Gastrocnemius medialis (tissue), 4 donors: ENCODE measurements around the gene ATP9A. TPM values are rescaled to one million over a fixed set of nuclear protein-coding genes. Genes with fewer than 3 reads are reported as not detected.

Experiments used
- ATAC-seq, 2 donors: fragments of 150-250 bp; one replicate each; pipeline ENCODE4 v1.9.1; 2016
- DNase-seq, 2 donors: peaks; one replicate each; pipeline ENCODE4 v3.0.0-alpha.2; 2019
- H3K27ac ChIP-seq, 4 donors: fragments of 200-600 bp; sonication (generic); 1 replicate in 1 of 4; 2 replicates in 3 of 4; pipeline ENCODE4 v1.5.1; 2016 to 2018; ENCODE audit warnings: mild to moderate bottlenecking in 2 of 4, moderate library complexity in 1 of 4
- H3K27me3 ChIP-seq, 3 donors: fragments of 200-600 bp; sonication (generic) in 2 of 3; 1 replicate in 1 of 3; 2 replicates in 2 of 3; pipeline versions ENCODE4 v1.5.1 to v1.6.0; 2016 to 2019; ENCODE audit warnings: mild to moderate bottlenecking in 1 of 3, moderate library complexity in 1 of 3
- H3K36me3 ChIP-seq, 2 donors: fragments of 200-600 bp; sonication (generic) in 1 of 2; one replicate each; pipeline ENCODE4 v1.5.1; 2017 to 2018
- H3K4me1 ChIP-seq, 2 donors: fragments of 200-600 bp; sonication (generic) in 1 of 2; one replicate each; pipeline ENCODE4 v1.5.1; 2016 to 2017; ENCODE audit warnings: mild to moderate bottlenecking in 2 of 2
- H3K4me3 ChIP-seq, 4 donors: fragments of 200-600 bp; sonication (generic) in 3 of 4; 1 replicate in 1 of 4; 2 replicates in 3 of 4; pipeline ENCODE4 v1.5.1; 2016 to 2019; ENCODE audit warnings: mild to moderate bottlenecking in 2 of 4
- H3K9me3 ChIP-seq, 3 donors: fragments of 200-600 bp; sonication (generic) in 2 of 3; 1 replicate in 1 of 3; 2 replicates in 2 of 3; pipeline ENCODE4 v1.5.1; 2016 to 2019
- POLR2A ChIP-seq, 2 donors: fragments of 450-650 bp; IDR thresholded peaks; one replicate each; pipeline ENCODE4 v1.6.1; 2017; ENCODE audit warnings: antibody characterized with exemption in 2 of 2, mild to moderate bottlenecking in 2 of 2, moderate library complexity in 2 of 2
- in situ Hi-C, 4 donors: fragments of 200-750 bp; cut with MboI; loops; one replicate each; pipeline versions ENCODE4 v1.15.0 to v1.8.0; 2017; ENCODE audit warnings: low sequenced_read_pairs in 4 of 4
- intact Hi-C: fragments of 100-400 bp; cut with DNase I; formaldehyde crosslinking; loops from one replicate; pipeline ENCODE4 v1.15.1; 2023; ENCODE audit warnings: low total_unique reads
- total RNA-seq, 4 donors: library from RNA; depleted of rRNA; stranded (reverse); fragments of >200 nt; gene quantifications; one replicate each; pipeline versions ENCODE4 v1.1.0 to v1.2.3, GENCODE V29; 2016
- TF ChIP-seq, protein P1 (sequence below), 5 experiments: fragments of 450-650 bp in 3 of 5; fragments of 200-600 bp in 2 of 5; sonication (generic) in 2 of 5; IDR thresholded peaks in 4 of 5; conservative IDR thresholded peaks in 1 of 5; 1 replicate in 4 of 5; 2 replicates in 1 of 5; pipeline ENCODE4 v1.5.1; 2016 to 2019; ENCODE audit warnings: antibody characterized with exemption in 5 of 5, mild to moderate bottlenecking in 3 of 5, moderate library complexity in 3 of 5

Gene ATP9A
- total RNA-seq, 4 donors from 2014 or later = 11.8 to 34.8 (median 20.8) TPM

DNA sequence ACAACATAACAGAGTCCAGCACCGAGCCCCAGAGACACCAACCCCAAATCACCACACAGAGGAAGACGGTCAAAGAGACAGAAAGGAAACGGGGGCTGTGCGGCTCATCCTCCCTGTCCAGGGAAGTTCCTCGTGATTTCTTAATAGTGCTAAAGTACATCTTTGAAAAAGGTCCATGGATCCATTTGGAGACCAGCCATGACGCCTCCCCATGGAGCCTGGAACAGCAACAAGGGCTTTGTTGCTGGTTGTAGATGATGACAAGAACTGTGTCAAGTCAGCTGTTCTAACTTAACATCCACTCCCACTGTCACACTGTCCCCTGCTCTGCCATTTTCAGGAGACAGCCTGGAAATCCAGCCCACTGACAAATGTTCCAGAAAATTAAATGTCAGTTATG is 99.7 kb downstream of the ATP9A start:
- Histone ChIP-seq H3K27ac (no peak overlapping the region), H3K27me3 (no peaks in the 10 kb centered on the region), H3K4me3 (no peak overlapping the region), H3K4me1 (no peaks in the 10 kb centered on the region), H3K9me3 (no peaks in the 10 kb centered on the region), H3K36me3 (peaks cover 0 to 35% of the 10 kb centered on the region in 2 donors)
- TF ChIP-seq, protein P1, sequence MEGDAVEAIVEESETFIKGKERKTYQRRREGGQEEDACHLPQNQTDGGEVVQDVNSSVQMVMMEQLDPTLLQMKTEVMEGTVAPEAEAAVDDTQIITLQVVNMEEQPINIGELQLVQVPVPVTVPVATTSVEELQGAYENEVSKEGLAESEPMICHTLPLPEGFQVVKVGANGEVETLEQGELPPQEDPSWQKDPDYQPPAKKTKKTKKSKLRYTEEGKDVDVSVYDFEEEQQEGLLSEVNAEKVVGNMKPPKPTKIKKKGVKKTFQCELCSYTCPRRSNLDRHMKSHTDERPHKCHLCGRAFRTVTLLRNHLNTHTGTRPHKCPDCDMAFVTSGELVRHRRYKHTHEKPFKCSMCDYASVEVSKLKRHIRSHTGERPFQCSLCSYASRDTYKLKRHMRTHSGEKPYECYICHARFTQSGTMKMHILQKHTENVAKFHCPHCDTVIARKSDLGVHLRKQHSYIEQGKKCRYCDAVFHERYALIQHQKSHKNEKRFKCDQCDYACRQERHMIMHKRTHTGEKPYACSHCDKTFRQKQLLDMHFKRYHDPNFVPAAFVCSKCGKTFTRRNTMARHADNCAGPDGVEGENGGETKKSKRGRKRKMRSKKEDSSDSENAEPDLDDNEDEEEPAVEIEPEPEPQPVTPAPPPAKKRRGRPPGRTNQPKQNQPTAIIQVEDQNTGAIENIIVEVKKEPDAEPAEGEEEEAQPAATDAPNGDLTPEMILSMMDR (IDR thresholded peaks at IDR 0.05 in 4 of 5, conservative IDR thresholded peaks at IDR 0.05 in 1 of 5) = no peak
- no peak for TF ChIP-seq POLR2A (IDR thresholded peaks at IDR 0.05)
- no peak for DNase-seq
- in situ Hi-C loops = no loop called here
- intact Hi-C loops = no loop called here
- ATAC-seq = no peak

DNA sequence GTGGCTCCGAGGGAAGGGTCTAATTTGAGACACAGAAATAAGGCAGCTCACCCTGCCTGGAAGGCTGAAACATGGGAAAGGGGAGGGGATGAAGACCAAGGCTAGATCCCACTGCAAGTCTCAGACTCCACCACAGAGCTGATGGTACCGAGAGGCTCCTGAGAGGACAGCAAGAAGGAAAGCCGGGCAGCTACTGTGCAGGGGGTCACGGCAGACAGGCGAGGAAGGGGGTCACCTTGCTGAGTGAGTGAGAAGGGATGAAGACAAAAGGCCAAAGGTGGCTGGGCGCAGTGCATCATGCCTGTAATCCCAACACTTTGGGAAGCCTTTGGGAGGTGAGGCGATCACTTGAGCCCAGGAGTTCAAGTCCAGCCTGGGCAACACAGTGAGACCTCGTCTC is 100.7 kb downstream of the ATP9A start:
- Histone ChIP-seq H3K27ac (no peak overlapping the region), H3K9me3 (no peaks in the 10 kb centered on the region), H3K36me3 (peaks cover 0 to 31% of the 10 kb centered on the region in 2 donors), H3K4me3 (no peak overlapping the region), H3K4me1 (no peaks in the 10 kb centered on the region), H3K27me3 (no peaks in the 10 kb centered on the region)
- in situ Hi-C loops = no loop called here
- DNase-seq (no peak), ATAC-seq (no peak)
- intact Hi-C loops = no loop called here
- TF ChIP-seq, protein P1 (IDR thresholded peaks at IDR 0.05 in 4 of 5, conservative IDR thresholded peaks at IDR 0.05 in 1 of 5) = no peak

DNA sequence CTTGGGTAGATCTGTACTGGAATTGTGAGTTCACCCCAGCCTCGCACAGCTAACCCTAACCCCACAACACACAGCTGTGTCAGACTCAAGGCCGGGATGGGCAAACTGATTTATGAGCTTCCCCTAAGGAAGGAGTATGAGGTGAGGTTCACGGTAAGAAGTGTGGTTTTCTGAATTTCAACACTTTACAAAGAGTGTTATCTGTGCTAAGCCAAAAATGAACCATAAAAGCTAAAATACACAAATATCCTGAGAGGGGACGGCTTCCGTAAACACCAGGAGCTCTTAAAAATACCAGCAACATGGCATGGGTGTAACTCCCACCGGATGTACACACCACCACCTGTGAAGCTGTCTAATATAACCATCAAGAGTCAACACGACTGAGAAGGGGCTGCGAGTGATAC is 101.2 kb downstream of the ATP9A start:
- no peaks in the 10 kb centered on the region for H3K27me3 ChIP-seq
- H3K9me3 ChIP-seq = no peaks in the 10 kb centered on the region
- no peak overlapping the region for H3K4me3 ChIP-seq
- no peak overlapping the region for H3K27ac ChIP-seq
- H3K36me3 ChIP-seq = peaks cover 0 to 31% of the 10 kb centered on the region in 2 donors
- H3K4me1 ChIP-seq = no peaks in the 10 kb centered on the region
- in situ Hi-C loops (no loop called here), intact Hi-C loops (no loop called here)
- TF ChIP-seq POLR2A (IDR thresholded peaks at IDR 0.05) = no peak
- TF ChIP-seq, protein P1 (IDR thresholded peaks at IDR 0.05 in 4 of 5, conservative IDR thresholded peaks at IDR 0.05 in 1 of 5) = no peak
- ATAC-seq (no peak), DNase-seq (no peak)

DNA sequence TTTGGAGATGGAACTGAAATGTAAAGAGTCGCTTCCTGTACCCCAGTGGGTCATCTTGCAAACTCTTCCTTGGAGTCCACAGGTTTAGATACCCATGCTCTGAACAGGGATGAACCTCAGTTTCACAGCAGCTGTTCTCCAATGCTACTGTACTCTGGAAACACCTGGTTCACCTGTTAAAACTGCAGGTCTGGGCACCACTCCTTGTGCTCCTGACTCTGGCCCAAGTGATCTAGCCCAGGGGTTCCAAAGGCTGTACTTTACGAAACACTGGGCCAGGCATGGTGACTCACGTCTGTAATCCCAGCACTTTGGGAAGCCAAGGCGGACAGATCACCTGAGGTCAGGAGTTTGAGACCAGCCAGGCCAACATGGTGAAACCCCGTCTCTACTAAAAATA is 102.1 kb downstream of the ATP9A start:
- Histone ChIP-seq H3K27ac (no peak overlapping the region), H3K36me3 (peaks cover 0 to 31% of the 10 kb centered on the region in 2 donors), H3K4me1 (no peaks in the 10 kb centered on the region), H3K9me3 (no peaks in the 10 kb centered on the region), H3K4me3 (no peak overlapping the region), H3K27me3 (no peaks in the 10 kb centered on the region)
- intact Hi-C loops = no loop called here
- in situ Hi-C loops = no loop called here
- ATAC-seq = no peak
- no peak for DNase-seq
- TF ChIP-seq, protein P1 (IDR thresholded peaks at IDR 0.05 in 4 of 5, conservative IDR thresholded peaks at IDR 0.05 in 1 of 5) = no peak
- TF ChIP-seq POLR2A (IDR thresholded peaks at IDR 0.05) = no peak

DNA sequence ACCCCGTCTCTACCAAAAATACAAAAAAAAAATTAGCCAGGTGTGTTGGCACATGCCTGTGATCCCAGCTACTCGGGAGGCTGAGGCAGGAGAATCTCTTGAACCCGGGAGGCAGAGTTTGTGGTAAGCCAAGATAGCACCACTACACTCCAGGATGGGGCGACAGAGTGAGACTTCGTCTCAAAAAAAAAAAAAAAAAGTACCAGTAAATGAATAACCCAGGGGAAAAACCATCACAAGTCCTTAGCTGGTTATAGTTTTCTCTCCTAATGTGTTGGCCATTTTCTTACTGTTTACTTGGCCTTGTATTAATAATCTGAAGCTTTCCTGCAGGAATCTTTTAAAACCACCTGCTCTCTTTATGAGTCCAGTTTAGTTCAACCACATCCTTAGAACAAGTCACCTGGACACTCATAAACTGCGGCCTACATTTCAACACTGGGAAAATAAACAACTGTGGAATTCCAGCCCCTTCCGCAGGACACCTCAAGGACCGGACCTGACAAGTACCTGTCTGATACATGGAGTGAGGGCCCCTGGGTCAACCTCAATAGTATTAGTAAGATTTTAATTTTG is 102.6 kb downstream of the ATP9A start:
- Histone ChIP-seq H3K27me3 (no peaks in the 10 kb centered on the region), H3K36me3 (peaks cover 0 to 27% of the 10 kb centered on the region in 2 donors), H3K4me1 (no peaks in the 10 kb centered on the region), H3K4me3 (no peak overlapping the region), H3K27ac (no peak overlapping the region), H3K9me3 (no peaks in the 10 kb centered on the region)
- TF ChIP-seq POLR2A (IDR thresholded peaks at IDR 0.05) = no peak
- TF ChIP-seq, protein P1 (IDR thresholded peaks at IDR 0.05 in 4 of 5, conservative IDR thresholded peaks at IDR 0.05 in 1 of 5) = no peak
- intact Hi-C loops = no loop called here
- in situ Hi-C loops = no loop called here
- DNase-seq = no peak
- no peak for ATAC-seq
